Thyroid gland (tissue), 4 donors: Measurements from ENCODE around the gene TACR3.

ENCODE experiments used
- POLR2A ChIP-seq, 2 donors: fragments of 450-650 bp; IDR thresholded peaks; one replicate each; pipeline ENCODE4 v1.6.1; 2017; ENCODE audit warnings: antibody characterized with exemption in 2 of 2, mild to moderate bottlenecking in 2 of 2, moderate library complexity in 1 of 2
- TF ChIP-seq, protein P1 (sequence below), 6 experiments: fragments of 200-600 bp in 3 of 6; fragments of 450-650 bp in 3 of 6; sonication (generic) in 3 of 6; IDR thresholded peaks; one replicate each; pipeline ENCODE4 v1.5.1; 2016 to 2019; ENCODE audit warnings: antibody characterized with exemption in 6 of 6, mild to moderate bottlenecking in 2 of 6, inconsistent platforms in 1 of 6, moderate library complexity in 1 of 6

DNA sequence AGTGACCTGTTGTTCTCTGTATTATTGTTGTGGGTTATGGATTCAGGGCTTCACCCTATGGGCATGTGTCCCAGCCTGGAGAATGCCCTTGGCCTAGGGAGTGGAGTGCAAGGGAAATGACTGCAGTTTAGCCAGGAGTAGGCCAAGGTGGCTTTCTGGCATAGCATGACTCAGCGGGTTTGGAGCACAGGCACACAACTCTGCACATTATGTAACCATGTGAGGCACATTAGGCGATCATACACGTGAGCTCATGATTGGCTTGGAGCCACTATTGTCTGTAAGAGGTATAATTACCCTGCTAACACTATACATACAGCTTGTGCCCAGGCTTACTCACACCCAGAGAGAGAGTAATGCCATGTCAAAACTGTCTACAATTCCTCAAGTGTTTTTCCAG, 35.1 kb upstream of the TACR3 start:
- TF ChIP-seq, protein P1, sequence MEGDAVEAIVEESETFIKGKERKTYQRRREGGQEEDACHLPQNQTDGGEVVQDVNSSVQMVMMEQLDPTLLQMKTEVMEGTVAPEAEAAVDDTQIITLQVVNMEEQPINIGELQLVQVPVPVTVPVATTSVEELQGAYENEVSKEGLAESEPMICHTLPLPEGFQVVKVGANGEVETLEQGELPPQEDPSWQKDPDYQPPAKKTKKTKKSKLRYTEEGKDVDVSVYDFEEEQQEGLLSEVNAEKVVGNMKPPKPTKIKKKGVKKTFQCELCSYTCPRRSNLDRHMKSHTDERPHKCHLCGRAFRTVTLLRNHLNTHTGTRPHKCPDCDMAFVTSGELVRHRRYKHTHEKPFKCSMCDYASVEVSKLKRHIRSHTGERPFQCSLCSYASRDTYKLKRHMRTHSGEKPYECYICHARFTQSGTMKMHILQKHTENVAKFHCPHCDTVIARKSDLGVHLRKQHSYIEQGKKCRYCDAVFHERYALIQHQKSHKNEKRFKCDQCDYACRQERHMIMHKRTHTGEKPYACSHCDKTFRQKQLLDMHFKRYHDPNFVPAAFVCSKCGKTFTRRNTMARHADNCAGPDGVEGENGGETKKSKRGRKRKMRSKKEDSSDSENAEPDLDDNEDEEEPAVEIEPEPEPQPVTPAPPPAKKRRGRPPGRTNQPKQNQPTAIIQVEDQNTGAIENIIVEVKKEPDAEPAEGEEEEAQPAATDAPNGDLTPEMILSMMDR (IDR thresholded peaks at IDR 0.05): no peak
- no peak for TF ChIP-seq POLR2A (IDR thresholded peaks at IDR 0.05)
